Keratinocyte (primary cell): Measurements from ENCODE around the gene MLPH.

Experiments
- EZH2 ChIP-seq: IDR thresholded peaks from one replicate; pipeline ENCODE4 v1.6.1; 2012; ENCODE audit warnings: inconsistent platforms, mild to moderate bottlenecking, low read length, moderate library complexity
- TF ChIP-seq, protein P1 (sequence below), 3 experiments: IDR thresholded peaks in 1 of 3; conservative IDR thresholded peaks in 1 of 3; optimal IDR thresholded peaks in 1 of 3; 2 replicates in 2 of 3; 3 replicates in 1 of 3; pipeline versions ENCODE3 to v1.5.1; 2011; ENCODE audit warnings: low read length in 3 of 3, mild to moderate bottlenecking in 3 of 3, moderate library complexity in 2 of 3, control low read depth in 1 of 3, inconsistent platforms in 1 of 3; ENCODE audit not compliant: insufficient read depth in 2 of 3; ENCODE audit errors: extremely low read depth in 1 of 3

- TF ChIP-seq, protein P1, sequence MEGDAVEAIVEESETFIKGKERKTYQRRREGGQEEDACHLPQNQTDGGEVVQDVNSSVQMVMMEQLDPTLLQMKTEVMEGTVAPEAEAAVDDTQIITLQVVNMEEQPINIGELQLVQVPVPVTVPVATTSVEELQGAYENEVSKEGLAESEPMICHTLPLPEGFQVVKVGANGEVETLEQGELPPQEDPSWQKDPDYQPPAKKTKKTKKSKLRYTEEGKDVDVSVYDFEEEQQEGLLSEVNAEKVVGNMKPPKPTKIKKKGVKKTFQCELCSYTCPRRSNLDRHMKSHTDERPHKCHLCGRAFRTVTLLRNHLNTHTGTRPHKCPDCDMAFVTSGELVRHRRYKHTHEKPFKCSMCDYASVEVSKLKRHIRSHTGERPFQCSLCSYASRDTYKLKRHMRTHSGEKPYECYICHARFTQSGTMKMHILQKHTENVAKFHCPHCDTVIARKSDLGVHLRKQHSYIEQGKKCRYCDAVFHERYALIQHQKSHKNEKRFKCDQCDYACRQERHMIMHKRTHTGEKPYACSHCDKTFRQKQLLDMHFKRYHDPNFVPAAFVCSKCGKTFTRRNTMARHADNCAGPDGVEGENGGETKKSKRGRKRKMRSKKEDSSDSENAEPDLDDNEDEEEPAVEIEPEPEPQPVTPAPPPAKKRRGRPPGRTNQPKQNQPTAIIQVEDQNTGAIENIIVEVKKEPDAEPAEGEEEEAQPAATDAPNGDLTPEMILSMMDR (optimal IDR thresholded peaks at IDR 0.05 in 1 of 3, IDR thresholded peaks at IDR 0.05 in 1 of 3, conservative IDR thresholded peaks at IDR 0.05 in 1 of 3; ENCODE audit: extremely low read depth in 1 of 3, insufficient read depth in 2 of 3, low read length in 3 of 3), result no peak
- TF ChIP-seq EZH2, result no peak
Observed at GRCh38 chr2:237540823-237541222, 53.8 kb downstream of the MLPH start.
